SK-N-SH treated with all-trans-retinoic acid at 6 μM for 48 hours (cell line): Measurements from ENCODE around the gene ATP1B1.

Experiments used
- PATZ1 ChIP-seq: fragments of 250-450 bp; sonication (Bioruptor Pico); IDR thresholded peaks from 2 replicates; pipeline ENCODE4 v1.8.0; 2020; ENCODE audit warnings: mild to moderate bottlenecking, moderate library complexity, borderline replicate concordance
- ZFP3 ChIP-seq: fragments of 250-450 bp; sonication (Bioruptor Pico); IDR thresholded peaks from 2 replicates; pipeline ENCODE4 v1.5.0; 2020; ENCODE audit warnings: mild to moderate bottlenecking, moderate library complexity

GRCh38 chr1:169119405-169119804 lies 12.9 kb downstream of the ATP1B1 start:
- TF ChIP-seq PATZ1 (CRISPR knock-in tag), result no peak
- TF ChIP-seq ZFP3 (CRISPR knock-in tag), result no peak
